ENCODE data around the gene OR52M1.

DNA sequence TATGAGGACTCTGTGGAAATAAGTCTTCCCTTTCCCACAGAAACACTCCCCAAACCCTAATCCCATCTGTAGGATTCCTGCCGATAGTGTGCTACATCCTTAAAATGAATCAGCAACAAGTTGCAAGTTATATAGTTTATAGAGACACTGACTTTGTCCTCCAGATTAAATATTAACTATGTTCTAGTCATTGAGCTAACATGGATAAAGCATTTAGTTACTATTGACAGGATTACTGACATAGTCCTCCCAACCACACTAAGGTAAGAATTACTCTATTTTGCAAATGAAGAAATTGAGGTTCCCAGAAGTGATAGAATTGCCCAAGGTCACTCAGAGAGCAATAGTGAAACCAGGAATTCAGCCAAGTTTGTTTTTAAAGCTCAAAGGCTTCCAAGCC lies 1.9 kb downstream of the OR52M1 start:
- TF ChIP-seq, protein P1, sequence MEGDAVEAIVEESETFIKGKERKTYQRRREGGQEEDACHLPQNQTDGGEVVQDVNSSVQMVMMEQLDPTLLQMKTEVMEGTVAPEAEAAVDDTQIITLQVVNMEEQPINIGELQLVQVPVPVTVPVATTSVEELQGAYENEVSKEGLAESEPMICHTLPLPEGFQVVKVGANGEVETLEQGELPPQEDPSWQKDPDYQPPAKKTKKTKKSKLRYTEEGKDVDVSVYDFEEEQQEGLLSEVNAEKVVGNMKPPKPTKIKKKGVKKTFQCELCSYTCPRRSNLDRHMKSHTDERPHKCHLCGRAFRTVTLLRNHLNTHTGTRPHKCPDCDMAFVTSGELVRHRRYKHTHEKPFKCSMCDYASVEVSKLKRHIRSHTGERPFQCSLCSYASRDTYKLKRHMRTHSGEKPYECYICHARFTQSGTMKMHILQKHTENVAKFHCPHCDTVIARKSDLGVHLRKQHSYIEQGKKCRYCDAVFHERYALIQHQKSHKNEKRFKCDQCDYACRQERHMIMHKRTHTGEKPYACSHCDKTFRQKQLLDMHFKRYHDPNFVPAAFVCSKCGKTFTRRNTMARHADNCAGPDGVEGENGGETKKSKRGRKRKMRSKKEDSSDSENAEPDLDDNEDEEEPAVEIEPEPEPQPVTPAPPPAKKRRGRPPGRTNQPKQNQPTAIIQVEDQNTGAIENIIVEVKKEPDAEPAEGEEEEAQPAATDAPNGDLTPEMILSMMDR (conservative IDR thresholded peaks at IDR 0.05) = no peak
- no peak for TF ChIP-seq EZH2 (IDR thresholded peaks at IDR 0.05; ENCODE audit: low read depth)

Data from PC-9 (cell line).